ENCODE measurements around the gene SLC23A2. TPM values are rescaled to one million over a fixed set of nuclear protein-coding genes. Genes with fewer than 3 reads are reported as not detected.

SLC23A2 gene
- total RNA-seq, 4 donors from 2014 or later: 4.6 to 15.2 (median 7.9) TPM

DNA sequence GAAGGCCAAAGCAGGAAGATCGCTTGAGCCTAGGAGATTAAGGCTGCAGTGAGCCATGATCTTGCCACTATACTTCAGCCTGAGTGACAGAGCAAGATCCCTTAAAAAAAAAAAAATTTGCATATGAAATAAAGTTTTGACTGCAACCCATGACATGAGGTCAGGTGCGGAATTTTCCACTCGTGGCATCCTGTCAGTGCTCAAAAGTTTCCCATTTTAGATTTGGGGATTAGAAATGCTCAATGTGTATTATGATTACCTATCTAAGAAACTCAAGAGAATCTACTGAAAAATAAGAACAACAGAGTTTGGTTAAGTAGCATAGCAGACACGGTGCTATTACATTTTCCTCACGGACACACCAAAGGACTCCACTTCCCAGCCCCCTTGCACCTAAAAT, 11.7 kb downstream of the SLC23A2 start:
- intact Hi-C loops (cut with DNase I; ENCODE audit: low total_unique reads): no loop called here
- TF ChIP-seq, protein P1, sequence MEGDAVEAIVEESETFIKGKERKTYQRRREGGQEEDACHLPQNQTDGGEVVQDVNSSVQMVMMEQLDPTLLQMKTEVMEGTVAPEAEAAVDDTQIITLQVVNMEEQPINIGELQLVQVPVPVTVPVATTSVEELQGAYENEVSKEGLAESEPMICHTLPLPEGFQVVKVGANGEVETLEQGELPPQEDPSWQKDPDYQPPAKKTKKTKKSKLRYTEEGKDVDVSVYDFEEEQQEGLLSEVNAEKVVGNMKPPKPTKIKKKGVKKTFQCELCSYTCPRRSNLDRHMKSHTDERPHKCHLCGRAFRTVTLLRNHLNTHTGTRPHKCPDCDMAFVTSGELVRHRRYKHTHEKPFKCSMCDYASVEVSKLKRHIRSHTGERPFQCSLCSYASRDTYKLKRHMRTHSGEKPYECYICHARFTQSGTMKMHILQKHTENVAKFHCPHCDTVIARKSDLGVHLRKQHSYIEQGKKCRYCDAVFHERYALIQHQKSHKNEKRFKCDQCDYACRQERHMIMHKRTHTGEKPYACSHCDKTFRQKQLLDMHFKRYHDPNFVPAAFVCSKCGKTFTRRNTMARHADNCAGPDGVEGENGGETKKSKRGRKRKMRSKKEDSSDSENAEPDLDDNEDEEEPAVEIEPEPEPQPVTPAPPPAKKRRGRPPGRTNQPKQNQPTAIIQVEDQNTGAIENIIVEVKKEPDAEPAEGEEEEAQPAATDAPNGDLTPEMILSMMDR (IDR thresholded peaks at IDR 0.05): no peak
- no peak for TF ChIP-seq POLR2A (IDR thresholded peaks at IDR 0.05)
- H3K4me3 ChIP-seq (ENCODE audit: low read depth, poor library complexity, severe bottlenecking): no peak overlapping the region
- DNase-seq (ENCODE audit: low spot score in 2 of 2): no peak
- WGBS, 2 donors: 66 to 81% methylated on average over 5 of the region's 5 CpGs

DNA sequence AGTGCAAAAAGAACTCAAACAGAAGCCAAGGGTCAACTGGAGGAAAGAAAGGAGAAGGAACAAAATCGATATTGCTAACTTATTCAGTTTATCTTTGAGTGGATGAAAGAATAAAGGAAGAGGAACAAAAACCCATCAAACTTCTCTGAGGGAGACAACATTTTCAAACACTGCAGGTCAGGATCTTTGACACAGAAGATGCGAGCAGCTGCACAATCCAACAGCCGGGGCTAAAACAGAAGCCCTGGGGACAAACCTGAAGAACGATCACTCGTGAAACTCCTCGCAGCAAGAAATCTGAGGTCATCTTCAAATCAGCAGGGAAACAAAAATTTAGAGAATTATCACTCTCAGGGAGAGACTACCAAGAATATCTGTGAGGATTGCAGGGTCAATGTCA, 14.2 kb downstream of the SLC23A2 start:
- 76 to 79% methylated on average over 6 of the region's 6 CpGs for WGBS, 2 donors
- H3K4me3 ChIP-seq (ENCODE audit: low read depth, poor library complexity, severe bottlenecking): no peak overlapping the region
- intact Hi-C loops (cut with DNase I; ENCODE audit: low total_unique reads): no loop called here
- no peak for DNase-seq (ENCODE audit: low spot score in 2 of 2)
- TF ChIP-seq, protein P1 (IDR thresholded peaks at IDR 0.05): no peak
- TF ChIP-seq POLR2A (IDR thresholded peaks at IDR 0.05): no peak

DNA sequence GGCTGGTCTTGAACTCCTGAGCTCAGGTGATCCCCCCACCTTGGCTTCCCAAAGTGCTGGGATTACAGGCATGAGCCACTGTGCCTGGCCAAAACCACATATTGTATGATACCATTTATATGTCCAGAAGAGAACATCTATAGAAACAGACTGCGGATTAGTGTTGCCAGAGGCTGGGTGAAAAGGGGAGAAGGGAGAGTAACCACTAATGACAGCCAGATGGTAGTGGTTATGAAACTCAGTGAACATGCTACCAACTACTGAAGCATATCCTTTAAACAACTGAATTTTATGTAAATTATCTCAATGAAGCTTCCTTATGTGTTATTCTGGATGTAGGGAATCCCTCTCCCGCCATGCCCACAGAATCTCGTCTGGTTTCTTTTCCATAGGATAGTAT, 15.7 kb downstream of the SLC23A2 start:
- intact Hi-C loops (cut with DNase I; ENCODE audit: low total_unique reads): no loop called here
- H3K4me3 ChIP-seq (ENCODE audit: low read depth, poor library complexity, severe bottlenecking): no peak overlapping the region
- TF ChIP-seq, protein P1 (IDR thresholded peaks at IDR 0.05): no peak
- no peak for TF ChIP-seq POLR2A (IDR thresholded peaks at IDR 0.05)
- DNase-seq (ENCODE audit: low spot score in 2 of 2): no peak
- 83 to 85% methylated on average over 3 of the region's 3 CpGs for WGBS, 2 donors

DNA sequence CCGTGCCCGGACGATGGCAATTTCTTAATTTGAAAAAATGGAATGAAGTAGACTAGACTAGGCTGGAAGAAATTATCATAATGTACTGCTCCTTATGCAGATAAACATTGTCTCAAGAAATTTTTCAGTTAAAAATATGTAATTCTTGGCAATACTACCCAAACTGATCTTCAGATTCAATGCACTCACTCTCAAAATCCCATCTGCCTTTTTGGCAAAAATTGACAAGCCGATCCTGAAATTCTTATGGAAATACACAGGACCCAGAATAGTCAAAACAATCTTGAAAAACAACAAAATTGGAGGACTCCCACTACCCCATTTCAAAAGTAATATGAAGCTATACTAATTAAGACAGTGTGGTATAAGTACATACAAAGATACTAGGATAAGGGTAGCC, 19.0 kb downstream of the SLC23A2 start:
- TF ChIP-seq POLR2A (IDR thresholded peaks at IDR 0.05): no peak
- TF ChIP-seq, protein P1 (IDR thresholded peaks at IDR 0.05): no peak
- intact Hi-C loops (cut with DNase I; ENCODE audit: low total_unique reads): no loop called here
- DNase-seq (ENCODE audit: low spot score in 2 of 2): no peak
- no peak overlapping the region for H3K4me3 ChIP-seq (ENCODE audit: low read depth, poor library complexity, severe bottlenecking)
- WGBS, 2 donors: 90 to 95% methylated on average over 4 of the region's 4 CpGs

DNA sequence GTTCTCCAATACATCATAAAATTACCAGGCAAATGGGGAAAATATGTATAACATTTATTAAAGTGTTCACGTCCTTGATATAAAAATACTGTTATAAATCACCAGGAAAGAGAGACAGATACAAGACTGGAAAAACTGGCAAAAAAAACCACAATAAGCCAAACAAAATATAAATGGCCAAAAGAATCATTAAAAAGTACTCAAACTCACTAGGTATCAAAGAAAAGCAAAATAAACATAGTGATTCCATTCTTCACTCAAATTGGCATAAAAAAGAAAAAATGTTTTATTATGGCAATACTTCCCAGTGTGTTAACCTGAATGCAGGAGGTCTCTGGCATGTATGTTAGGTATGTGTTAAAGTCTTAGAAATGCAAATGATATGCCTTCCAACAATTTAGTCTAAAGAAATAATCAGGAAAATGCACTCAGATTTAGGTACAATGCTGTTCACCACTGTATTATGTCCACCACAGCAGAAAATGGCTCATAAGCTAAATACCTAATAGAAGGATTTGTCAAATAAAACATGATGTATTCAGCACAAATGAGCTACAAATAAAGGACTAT, 21.4 kb downstream of the SLC23A2 start:
- H3K4me3 ChIP-seq (ENCODE audit: low read depth, poor library complexity, severe bottlenecking): no peak overlapping the region
- TF ChIP-seq, protein P1 (IDR thresholded peaks at IDR 0.05): no peak
- WGBS, 2 donors: 68 to 70% methylated on average over 1 of the region's 1 CpG
- DNase-seq (ENCODE audit: low spot score in 2 of 2): no peak
- intact Hi-C loops (cut with DNase I; ENCODE audit: low total_unique reads): no loop called here
